NCI-H2227 treated with DMSO at 0.1 percent for 48 hours (cell line): ENCODE results near the gene ANKRD63.

ENCODE experiments used
- DNase-seq: peaks from one replicate; lab custom pipeline; 2025; lab: John Stamatoyannopoulos, UW

ANKRD63 gene

GRCh38 chr15:40282869-40283614 is at the start of gene ANKRD63:
ANKRD63 (minus strand) TSS chr15:40283064; CDS start chr15:40282586, 478 bp downstream.
- DNase-seq, result no peak

- DNase-seq, result no peak
Measured at GRCh38 chr15:40332113-40332781, 49.4 kb upstream of the ANKRD63 start.

- no peak for DNase-seq
Measured at GRCh38 chr15:40331637-40332036, 48.8 kb upstream of the ANKRD63 start.

GRCh38 chr15:40331026-40331425 is 48.2 kb upstream of the ANKRD63 start:
- DNase-seq, result no peak

- DNase-seq, result no peak
Measured at GRCh38 chr15:40330368-40330836, 47.5 kb upstream of the ANKRD63 start.

GRCh38 chr15:40329804-40330203 is 46.9 kb upstream of the ANKRD63 start:
- DNase-seq, result no peak

- no peak for DNase-seq
Measured at GRCh38 chr15:40328751-40329150, 45.9 kb upstream of the ANKRD63 start.

- no peak for DNase-seq
Measured at GRCh38 chr15:40328176-40328575, 45.3 kb upstream of the ANKRD63 start.

- no peak for DNase-seq
Measured at GRCh38 chr15:40327457-40327856, 44.6 kb upstream of the ANKRD63 start.

- DNase-seq, result no peak
Measured at GRCh38 chr15:40325700-40326099, 42.8 kb upstream of the ANKRD63 start.

GRCh38 chr15:40325188-40325587 is 42.3 kb upstream of the ANKRD63 start:
- no peak for DNase-seq

- DNase-seq, result no peak
Measured at GRCh38 chr15:40323953-40324937, 41.4 kb upstream of the ANKRD63 start.

- DNase-seq, result peak; percentile 91
Measured at GRCh38 chr15:40323239-40323952, 40.5 kb upstream of the ANKRD63 start, which contains the start of gene INAFM2. INAFM2 (plus strand) TSS chr15:40323692; CDS start chr15:40324056, 364 bp downstream.

GRCh38 chr15:40322531-40323238 is 39.8 kb upstream of the ANKRD63 start:
- peak; percentile 38 for DNase-seq

GRCh38 chr15:40320931-40321371 is 38.1 kb upstream of the ANKRD63 start:
- DNase-seq, result peak; percentile 59

GRCh38 chr15:40320409-40320808 is 37.5 kb upstream of the ANKRD63 start:
- no peak for DNase-seq

GRCh38 chr15:40317580-40317979 is 34.7 kb upstream of the ANKRD63 start:
- DNase-seq, result no peak

- DNase-seq, result no peak
Measured at GRCh38 chr15:40316931-40317330, 34.1 kb upstream of the ANKRD63 start.

GRCh38 chr15:40314723-40315276 is 31.9 kb upstream of the ANKRD63 start:
- DNase-seq, result no peak
